GM21786 (cell line): Measurements from ENCODE around the gene SLC27A4.

Experiments used
- ATAC-seq: cut with Tn5 transposase; IDR thresholded peaks from one replicate; pipeline ENCODE4 v1.9.1; 2021; ENCODE audit not compliant: unreplicated experiment

Gene SLC27A4

DNA sequence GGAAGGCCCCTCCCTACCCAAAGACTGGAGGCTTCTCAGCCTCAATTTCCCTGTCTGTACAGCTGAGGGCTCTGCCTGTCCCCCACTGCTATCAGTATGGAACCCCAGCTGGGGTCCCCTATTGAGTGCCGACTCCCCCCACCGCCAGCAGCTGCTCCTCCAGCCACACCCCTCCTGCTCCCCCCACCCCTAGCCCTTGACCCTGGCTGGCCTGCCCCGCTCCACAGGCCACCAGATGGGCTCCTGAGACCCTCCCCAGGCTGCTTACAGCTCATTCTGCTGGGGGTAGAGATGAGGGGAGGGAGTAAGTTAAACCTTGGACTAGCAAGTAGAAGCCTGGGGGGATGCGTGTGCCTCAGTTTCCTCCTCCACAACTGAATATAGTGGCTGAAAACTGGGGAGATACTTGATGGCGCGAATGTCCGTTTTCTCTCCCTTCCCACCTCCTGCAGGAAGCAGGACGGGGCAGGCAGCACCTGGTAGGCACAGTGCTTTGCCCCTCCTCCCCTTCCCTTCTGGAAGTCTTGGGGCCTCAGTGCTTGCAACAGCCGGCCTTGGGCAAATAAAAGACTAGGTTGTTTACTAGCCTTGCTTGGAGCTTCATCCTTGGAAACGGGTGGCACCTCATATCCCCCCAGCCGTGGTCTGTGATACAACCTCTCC is 50.0 kb downstream of the SLC27A4 start:
- ATAC-seq = no peak

DNA sequence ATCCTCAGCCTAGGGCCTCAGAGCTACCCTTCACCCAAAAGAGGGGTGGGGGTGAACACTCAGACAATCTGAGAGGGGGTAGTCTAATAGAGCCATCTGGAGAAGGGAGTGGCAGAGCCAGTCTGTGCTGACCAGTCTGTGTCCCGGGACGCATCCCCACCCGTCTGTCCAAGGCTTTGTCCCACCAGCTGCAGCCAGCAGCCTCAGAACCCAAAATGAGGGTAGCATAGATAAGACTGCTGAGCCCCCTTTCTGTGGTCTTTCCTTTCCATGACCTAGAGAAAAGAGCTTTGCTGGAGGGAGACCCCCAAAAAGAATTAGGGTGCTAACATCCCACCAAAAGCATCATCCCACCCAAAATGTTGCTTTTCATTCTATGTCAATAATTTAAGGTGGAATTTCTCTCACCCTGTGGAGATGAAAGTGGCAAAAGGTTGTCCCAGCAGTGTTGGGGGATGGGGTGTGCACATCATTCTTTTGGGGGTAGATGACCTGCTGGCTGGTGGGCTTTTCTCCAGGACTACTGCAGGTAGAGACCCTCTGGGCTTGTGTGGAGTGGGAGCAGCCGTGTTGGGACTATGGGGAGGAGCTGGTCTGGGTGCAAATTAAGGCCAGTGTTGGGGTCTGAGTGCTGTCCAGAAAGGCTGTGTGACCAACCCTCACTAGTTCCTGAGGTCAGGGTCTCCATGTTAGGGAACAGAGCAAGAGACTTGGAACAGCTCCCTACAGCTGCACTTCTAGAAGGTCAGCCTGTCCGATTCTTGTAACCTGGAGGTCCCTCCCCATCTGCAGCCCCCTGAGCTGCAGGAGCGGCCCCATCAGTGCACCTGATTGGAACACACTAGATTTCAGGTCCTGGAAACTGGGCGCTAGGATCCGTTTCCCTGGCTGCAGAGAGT is 50.7 kb downstream of the SLC27A4 start:
- no peak for ATAC-seq

DNA sequence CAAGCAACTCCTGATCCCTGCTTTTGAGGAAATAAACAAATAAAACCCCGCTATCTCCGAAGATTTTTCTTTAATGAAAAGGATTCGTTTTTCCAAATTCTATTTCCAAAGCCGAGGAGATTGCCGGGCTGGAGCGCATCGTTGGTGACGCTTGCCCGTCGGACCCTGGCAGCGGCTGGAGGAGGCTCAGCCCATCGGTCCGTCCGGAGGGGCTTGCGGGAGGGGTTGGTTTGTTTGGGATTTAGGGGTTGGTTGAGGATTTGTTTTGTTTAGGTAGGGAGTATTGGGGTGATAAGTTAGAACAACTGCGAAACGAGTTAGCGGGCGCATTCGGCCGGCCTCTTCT is 51.6 kb downstream of the SLC27A4 start:
- no peak for ATAC-seq

- no peak for ATAC-seq
Observed at GRCh38 chr9:128392302-128393144, 52.2 kb downstream of the SLC27A4 start.

DNA sequence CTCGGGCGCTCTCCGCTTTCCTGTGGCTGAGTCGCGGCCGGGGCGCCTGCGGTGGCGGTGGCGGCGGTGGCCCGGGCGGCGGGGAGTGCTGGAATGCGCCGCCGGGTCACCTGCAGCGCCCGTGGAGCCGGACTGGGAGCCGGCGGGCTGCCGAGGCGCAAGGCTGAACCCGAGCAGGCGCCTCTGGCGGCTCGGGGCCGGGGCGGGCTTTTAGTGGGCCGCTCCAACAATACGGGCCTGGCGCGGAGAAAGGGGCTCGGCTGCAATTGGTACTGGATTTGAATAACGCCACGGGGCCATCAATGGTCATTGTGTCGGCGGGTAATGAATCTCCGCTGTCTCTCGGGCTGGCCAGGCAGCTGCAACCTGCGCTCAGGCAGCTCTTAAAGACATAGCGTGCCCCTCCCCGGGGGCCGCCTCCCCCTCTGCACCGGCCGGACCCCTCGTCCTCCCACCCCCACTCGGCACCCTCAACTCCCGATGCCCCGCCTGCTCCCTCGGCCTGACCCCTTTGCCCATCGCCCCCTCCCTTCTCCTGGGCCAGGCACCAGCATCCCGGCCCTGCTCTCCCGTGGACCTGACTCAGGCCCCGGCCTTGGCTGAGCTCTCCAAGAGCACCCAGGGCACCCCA is 52.9 kb downstream of the SLC27A4 start:
- no peak for ATAC-seq

- ATAC-seq = no peak
Observed at GRCh38 chr9:128393970-128394369, 53.6 kb downstream of the SLC27A4 start.

DNA sequence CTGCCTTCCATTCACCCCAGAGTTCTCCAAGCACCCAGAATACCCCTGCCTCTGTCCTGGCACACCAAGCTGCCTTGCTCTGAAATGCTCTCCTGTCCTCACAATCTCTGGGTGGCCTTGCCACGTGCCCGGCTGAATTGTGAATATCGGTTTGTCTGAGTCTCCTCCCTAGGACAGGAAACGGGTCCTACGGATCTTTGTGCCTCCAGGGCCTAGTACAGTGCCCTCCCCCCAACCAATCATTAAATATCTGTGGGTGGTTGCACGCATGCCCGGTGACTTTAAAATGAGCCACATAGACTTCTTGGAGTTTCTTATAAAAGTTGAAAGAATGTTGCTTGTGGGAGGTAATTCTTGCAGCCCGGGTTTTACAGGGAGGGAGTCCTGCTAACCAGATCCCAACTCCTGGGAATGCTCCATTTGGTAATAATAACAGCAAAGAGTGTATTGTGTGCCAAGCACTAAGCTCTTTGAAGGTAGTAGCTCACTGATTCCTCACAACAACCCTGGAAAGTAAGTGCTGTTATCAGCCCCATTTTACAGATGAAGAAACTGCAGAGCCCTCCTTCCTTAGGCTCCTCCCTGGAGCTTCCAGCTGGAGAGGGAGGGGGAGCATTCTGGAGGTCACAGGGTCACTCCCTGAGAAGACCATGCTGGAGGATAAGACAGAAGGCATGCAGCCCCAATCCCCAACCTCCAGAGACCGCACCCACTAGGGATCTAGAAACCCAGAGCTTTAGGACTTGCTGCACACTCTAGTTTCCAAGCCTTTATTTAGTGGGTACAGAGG is 54.2 kb downstream of the SLC27A4 start:
- no peak for ATAC-seq

DNA sequence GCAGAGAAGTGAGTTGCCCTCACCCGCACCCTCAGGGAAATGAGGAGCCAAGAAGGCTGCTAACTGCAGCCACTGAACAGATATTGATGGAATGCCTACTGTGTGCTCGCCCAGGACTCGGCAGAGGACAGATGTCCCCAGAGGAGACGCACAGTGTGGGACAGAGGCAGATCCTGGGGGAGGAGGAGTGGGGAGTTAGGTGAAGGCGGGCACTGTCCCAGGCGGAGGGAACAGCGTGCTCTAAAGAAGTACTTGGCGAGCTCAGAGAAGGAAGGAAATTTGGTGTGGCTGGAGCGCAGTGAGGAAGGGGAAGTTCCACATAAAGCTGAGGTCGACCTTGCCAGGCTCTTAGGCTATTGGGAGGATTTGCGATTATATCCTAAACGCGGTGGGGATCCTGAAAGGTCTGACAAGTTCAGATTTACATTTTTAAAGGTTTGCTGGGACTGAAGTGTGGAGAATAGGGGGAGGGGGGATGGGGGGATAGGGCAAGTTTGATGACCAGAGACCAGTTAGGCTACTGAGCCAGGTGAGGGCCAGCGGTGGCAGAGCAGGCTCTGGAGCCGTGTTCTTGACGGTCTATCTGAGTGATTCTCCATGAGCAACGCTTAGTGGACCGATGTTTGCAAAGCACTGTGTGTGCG is 56.8 kb downstream of the SLC27A4 start:
- no peak for ATAC-seq

DNA sequence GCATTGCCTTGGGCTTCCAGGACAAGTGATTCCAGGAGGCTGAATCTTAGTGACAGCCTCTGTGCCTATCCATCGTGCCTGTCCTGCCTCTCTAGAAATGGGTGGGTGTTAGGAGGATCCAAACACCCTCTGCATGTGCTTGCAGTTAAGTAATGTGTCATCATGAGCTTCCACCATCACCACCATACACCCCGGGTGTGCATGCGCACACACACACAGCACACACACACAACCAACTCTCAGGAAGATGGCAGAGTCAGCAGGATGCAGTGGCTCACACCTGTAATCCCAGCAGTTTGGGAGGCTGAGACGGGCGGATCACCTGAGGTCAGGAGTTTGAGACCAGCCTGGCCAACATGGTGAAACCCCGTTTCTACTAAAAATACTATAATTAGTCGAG is 57.5 kb downstream of the SLC27A4 start:
- no peak for ATAC-seq

GRCh38 chr9:128399861-128400260 is 59.5 kb downstream of the SLC27A4 start:
- ATAC-seq = no peak

DNA sequence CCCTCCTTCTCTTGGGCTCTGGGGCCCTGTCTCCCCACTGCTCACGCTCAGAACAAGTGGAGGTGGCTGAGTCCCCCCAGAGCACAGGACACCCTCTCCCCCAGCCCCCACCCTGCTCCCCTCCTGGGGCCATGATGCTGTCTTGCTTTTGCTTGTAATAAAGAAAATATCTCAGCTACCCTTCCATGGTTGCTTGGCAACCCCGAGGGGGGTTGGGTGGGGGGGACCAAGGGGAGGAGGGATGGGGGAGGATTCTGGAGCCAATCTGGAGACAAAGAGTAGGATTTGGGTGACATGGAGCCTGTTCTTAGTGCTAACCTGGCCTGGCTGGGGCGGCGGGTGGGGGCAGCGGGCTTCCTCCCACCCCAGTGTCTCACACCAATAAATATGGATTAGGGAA is 64.2 kb downstream of the SLC27A4 start:
- ATAC-seq = no peak

DNA sequence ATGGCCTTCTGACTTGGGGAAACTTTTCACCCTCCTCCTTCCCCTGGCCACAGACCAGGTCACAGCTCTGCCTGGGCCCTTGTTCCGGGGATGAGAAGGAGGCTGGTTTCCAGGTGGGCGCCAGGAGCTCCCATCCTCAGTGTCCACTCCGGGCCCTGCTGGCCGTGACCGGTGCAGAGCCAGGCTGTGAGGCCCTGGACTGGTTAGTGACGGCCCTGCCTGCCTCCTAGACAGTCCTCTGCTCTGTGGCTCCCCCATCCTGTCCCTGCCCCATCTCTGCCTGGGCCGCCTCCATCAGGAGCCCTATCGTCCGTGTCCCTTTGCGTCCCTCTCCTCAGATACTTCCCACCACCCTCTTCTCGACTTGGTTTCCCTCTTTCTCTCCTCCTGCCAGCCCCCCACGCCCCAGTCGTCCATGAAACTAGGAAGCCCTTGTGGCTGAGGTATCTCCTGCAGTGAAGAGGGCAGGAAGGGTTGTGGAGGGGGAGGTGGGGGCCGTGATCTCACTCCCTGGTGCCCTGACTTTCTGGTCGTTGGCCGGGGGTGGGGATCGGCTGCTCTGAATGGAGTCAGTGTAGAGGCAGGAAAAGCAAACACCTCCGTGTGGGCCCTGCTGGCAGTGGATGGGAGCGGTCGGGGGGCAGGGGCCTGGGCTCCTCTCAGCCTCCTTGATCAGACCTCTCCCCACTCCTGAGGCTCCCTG is 64.9 kb downstream of the SLC27A4 start:
- ATAC-seq = no peak

DNA sequence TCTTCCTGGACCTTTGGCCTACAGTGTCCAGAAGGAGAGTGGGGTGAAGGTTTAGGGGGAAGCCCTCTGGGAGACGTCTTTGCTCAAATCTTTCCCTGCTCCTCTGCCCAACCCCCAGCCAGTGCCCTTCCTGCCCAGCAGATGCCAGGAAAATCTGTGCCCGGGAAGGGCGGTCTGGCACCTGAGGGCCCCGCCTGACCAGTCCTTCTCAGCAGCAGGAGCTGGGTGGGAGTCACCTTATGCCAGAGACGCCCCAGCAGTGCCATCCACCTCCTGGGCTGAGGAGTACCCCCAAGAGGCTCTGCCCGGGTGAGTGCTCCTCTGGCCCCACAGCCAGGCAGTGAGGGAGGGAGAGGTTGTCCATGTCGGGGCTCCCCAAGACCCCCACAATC is 65.4 kb downstream of the SLC27A4 start:
- no peak for ATAC-seq

DNA sequence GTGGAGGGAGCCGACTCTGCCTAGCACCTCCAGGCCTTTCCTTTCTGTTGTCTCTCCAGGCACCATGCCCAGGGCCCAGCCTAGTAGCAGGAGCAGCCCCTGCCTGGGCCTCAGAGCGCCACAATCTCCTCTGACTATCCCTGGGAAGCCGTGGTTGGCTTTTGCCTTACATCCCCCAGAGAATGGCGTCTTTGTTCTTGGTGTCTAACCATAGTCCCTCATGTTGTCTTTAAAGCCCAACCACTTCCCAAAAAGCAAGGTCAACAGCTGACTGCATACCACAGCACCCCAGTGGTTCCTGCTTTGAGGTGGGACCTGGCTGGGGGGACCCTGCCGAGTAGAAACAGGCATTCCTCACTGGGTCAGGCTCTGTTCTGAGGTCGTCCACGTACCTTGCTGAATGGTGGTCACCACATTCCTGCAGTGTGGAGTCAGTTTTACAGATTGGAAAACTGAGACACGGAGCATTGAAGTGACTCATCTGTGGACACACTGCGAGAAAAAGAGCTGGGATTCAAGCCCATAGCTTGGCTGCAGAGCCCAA is 66.6 kb downstream of the SLC27A4 start:
- ATAC-seq = no peak

DNA sequence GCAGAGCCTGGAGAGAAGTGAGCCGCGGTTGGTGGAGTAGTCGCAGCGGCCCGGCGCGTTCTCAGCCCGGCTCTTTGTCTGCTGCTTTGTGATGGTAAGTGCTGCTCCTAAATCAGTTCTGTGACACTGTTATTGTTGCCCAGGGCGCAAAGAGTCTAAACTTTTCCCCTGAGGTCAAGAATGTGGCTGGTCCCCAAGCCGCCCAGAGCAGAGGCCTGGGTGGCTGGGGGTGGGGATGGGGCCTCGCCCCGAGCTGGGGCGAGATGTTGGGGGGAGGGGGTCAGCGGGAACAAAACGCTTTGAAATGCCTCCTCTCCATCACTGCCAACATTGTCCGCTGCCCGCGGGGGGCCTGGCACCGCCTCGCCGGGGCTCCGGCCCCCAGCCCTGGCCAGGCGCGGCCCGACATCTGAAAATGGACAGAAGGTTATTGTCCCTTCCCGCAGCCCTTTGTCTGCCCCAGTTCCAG is 68.7 kb downstream of the SLC27A4 start:
- ATAC-seq = no peak

DNA sequence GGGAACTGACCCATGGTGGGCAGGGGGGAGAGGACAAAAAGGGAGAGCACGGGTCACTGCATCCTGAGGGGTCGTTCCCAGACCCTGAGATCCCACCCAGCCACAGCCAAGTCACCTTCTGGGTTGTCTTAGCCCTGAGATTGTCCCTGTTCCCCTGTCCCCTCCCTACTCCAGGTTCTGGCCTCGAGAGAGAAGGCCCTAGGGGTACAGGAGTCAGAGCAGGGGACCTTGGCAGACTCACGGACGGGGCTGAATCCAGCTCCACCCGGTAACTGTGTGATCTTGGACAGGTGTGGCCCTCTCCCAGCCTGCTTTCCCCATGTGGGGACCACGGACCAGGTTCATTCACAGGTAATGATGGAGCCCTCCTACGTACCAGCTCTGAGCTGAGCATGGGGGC is 69.1 kb downstream of the SLC27A4 start:
- no peak for ATAC-seq

DNA sequence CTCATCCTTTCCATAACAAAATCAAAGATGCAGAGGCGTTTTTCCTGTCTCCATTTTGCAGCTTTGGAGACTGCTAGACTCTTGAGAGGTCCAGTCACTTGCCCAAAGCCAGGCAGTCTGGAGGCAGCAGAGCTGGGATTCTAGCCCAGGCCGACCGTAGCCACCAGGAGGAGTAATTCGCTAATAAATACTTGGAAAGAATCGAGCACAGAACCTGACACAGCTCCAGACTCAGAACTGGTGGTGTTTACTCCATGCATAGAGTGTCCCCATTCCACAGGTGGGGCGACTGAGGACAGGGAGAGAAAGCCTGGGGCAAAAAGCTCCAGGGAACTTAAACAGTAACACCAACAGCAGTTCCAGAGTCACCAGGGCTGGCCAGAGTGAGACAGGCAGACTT is 69.7 kb downstream of the SLC27A4 start:
- ATAC-seq = no peak
